Ramos (cell line): Measurements from ENCODE around the gene EXOC7.

Experiments
- in situ Hi-C: fragments of 300-500 bp; cut with MboI; formaldehyde crosslinking; loops from one replicate; pipeline ENCODE4 v1.14.3; 2022; ENCODE audit warnings: low sequenced_read_pairs; ENCODE audit not compliant: unreplicated experiment

EXOC7 gene

DNA sequence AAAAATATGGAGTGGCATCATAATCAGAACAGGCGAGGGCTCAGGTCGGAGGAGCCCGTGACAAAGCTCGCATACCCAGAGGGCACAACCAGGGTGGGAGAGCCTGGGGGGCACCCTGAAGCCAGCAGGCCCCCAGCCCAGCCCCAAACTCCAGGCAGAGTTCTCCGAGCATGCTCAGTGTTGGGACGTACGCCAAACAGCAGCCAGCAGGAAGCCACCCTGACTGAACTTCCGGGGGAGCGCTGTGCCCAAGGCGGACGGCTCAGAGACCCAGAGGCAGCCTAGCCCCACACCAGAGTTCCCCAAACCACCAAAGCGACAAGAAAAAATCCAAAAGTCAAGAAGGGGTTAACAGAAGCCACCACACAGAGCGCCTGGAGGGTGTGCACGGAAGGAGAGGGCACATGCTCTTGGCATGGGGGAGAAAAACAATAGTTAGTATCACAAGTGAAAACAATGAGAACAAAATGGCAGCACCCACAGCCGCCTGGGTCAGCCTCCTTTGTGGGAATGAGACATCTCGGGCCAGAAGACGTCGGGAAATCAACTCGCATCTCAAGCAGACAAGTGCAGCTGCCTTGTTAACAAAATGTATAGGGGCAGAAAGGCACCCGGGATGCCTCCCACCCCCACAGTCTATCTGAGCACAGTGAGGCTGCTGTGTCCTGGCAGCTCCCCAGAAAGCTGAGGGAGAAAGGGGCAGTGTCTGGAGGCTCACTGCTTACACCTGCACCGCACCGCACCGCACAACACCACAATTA, 11.9 kb downstream of the EXOC7 start:
- in situ Hi-C loops, result no loop called here

DNA sequence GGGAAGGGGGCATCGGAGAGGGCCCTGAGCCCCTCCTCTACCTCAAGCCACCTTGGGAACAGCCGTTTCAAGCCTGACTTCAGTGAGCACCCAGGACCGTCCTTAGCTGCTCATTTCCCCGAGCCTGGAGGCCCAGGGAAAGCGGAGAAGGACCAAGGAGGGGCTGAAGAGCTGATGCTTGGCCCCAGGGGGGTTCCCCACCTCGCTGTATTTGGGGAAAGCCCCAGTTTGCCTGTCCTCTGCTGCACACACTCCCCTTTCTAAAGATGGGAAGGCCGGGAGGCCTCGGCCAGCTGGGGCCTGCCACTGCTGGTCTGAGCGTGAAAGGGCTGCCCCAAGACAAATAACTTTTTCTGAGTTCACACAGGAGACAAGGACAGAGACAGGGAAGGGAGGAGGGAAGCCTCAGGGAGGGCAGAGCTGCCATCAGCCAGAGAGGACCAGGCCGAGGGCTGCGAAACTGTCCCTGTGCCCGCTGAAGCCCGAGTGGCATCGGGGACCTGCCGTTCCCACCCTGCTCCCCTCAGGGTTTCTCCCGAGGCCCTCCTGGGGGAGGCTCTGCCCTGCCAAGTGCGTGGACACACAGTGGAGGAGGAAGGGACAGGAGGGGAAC, 13.0 kb downstream of the EXOC7 start:
- in situ Hi-C loops, result no loop called here

DNA sequence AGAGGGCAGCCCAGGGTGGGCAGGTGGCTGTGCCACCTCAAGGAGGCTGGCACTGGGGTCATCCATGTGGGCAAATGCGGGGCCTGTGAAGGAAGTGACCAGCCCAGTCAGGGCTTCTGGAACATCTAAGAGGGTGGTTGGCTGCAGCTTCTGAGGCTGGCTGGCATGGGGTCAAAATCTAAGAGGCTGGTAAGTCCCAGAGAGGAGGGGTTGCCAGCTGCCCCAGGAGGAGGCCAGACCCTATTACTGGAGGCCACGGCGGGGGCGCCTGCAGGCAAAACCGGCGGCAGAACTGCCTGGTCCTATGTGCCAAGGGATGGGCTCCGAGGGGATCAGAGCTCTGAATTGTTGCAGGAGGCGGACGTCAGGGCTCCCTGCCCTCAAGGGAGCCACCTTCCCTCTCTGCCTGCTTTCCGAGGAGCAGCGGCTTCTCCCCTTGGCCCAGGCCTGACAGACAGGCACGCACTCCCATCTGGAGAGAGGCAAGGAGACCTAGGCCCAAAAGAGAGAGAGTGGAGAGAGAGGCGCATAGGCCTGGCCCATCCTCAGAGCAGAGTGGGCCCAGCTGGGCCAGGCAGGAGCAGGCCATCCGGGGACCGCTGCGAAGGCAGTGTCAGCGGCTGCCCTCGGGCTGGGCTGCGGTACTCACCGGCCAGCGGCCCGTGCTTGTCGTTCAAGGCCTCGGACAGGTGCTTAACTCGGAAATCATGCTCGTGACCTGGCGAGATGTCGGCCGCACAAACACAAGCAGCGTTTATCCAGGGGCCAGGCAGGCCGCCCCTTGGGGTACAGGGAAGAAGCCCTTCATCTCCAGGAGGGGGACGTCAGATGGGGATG, 13.7 kb downstream of the EXOC7 start:
- in situ Hi-C loops, result no loop called here

DNA sequence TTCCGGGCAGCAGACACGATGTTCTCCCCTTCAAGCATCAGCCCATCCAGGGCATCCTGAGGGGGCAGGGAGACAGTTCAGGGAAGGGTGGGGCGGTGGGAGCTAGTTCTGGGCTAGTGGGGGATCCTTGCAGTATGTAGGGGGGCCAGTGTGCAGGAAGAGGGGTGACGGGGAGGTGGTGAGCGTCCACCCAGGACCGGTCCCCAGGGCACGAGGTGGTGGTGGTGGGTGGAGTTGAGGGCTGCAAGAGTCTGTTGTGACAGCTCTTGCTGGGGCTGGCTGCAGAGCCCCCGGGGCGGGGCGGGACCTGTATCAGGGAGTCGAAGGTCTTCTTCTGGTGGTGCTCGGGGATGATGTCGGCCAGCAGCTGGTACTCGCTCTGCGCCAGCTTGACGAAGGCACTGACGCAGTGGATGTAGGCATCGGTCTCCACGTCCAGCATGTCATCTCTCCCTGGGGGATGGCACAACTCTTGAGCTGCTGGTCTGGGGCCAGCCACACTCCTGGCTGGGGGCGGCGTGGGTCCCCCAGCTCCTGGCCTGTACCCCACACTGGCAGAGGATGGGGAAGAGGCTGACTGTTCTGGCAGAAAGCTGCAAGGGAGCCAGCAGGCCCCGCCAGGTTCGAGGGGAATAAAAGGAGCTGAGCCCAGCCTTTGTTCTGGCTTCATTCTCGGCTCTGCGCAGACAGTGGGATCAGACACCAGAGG, 14.6 kb downstream of the EXOC7 start:
- in situ Hi-C loops, result no loop called here

DNA sequence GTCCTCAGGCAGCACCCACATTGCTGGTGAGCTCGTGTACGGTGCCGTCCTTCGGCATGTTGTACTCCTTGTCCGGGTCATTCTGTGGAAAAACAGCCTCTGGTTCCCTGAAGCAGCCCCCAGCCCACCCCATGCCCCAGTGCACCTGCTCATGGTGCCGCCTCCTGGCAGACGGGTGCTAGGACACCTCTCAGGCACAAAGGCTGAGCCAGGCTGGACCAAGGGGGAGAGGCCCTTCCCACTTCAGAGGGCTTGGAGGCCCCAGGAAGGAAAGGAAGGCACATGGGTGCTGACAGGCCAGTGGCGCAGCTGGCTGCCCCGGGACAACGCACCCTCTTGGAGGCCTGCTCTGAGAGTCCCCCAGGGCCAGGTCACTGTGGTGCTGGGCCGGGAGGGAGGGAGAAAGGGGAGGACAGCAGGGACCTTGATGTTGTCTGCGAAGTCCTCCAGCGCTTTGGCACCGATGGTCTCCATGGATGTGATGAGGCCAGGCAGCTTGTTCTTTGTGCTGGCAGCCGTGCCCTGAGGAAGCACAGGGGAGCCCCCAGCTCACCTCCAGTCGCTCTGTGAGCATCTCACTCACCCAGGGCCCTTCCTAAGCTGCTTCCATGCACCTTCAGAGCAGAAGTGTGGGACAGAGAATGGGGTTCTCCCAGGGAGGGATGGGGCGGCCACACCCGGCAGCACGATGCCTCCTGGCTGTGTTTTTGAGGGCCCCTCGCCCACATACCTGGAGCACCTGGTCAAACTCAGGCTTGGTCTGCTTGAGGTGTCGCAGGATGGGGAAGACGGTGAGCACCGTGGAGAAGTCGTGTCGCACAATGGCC, 15.3 kb downstream of the EXOC7 start:
- in situ Hi-C loops, result no loop called here

DNA sequence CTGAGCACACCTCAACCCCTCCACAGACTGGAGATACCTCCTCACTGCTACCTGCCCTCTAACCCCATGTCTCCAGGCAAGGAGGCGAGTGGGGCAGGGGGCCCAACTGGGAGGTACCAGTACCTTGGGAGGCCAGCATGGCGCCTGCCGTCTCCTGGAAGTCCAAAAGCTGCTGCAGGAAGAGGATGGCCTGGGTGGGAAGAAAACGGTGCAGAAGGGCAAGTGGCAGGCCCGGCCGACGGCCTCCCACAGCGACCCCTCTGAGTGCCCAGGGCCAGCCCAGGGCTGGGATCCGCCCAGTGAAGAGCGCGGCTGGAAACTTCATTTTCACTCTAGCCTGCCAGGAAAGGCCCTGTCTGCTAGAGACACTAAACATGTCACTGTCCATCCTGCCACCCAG, 16.1 kb downstream of the EXOC7 start:
- in situ Hi-C loops, result no loop called here

DNA sequence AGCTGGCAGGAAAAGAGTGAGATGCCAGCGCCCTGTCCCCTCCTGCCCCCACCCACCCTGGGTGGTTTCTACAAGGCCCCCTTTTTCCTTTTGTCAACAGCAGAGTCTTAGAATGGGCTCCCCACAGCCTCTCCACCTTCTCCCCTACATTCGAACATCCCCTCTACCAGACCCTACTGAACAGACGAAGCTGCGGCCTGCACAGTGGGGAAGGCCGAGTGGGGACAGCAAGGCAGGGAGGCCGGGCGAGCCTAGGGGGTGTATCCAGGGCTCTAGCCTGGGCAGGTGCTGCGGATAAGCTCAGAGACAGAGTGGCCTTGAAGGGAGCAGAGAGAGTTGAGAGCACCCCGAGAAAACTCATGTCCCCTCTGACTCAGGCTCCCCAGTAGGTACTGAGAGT, 17.2 kb downstream of the EXOC7 start:
- in situ Hi-C loops, result no loop called here

DNA sequence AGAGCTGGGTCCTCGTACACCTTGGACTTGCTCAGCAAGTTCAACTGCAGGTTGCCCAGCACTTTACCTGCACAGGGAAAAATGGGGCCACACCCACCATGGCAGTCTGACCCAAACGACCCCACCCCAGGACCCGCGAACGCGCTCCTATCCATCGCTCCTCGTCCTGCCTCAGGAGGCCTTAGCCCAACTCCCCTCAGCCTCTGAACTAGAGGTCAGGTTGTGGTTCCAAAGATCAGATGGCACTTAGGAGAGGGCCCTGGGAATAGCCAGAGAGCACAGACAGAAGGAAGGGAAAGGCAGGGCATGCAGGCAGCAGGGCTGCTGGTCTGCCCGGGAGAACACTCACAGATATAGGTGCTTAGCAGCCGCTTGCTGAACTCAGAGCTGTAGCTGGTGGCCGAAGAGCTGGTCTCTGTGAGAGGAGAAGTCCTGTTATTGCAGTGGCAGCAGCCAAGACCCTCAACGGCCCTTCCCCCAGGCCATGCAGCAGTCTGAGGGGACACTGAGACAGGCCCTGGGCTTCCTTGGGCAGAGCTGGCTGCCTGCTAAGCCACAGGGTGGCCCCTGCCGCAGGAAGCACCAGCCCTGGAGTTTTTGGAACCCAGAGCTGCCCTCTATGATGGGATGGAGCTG, 17.7 kb downstream of the EXOC7 start:
- in situ Hi-C loops, result no loop called here

DNA sequence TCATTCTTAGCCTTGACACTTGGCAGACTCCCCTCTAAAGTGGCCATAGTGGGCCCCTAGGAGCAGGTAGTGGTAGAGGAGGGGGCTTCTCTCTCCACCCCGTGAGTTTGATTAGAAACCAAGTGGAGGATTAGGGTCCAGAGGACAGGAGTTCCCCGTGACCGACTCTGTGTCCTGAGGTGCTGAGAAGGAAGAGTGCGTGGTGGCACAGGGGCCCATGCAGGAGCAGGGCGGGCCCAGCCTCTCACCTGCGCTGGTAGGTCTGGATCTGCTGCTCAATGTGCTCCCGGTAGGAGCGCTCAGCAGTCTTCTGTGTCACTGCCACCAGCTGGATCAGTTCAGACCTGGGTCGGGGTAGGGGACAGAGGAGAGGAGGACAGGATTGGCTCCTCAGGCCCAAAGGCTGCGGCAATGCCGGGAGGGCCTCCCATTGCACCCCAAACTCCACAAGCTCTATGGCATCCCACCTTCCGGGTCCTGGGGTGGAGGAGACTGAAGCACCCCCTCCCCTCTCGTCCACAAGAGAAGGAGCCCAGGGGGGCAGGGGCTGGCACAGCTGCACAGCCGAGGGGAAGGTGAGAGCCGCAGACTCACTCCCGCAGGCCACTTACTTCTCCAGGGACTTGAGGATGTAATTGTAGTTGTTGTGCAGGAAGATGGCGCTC, 18.4 kb downstream of the EXOC7 start:
- in situ Hi-C loops, result no loop called here

DNA sequence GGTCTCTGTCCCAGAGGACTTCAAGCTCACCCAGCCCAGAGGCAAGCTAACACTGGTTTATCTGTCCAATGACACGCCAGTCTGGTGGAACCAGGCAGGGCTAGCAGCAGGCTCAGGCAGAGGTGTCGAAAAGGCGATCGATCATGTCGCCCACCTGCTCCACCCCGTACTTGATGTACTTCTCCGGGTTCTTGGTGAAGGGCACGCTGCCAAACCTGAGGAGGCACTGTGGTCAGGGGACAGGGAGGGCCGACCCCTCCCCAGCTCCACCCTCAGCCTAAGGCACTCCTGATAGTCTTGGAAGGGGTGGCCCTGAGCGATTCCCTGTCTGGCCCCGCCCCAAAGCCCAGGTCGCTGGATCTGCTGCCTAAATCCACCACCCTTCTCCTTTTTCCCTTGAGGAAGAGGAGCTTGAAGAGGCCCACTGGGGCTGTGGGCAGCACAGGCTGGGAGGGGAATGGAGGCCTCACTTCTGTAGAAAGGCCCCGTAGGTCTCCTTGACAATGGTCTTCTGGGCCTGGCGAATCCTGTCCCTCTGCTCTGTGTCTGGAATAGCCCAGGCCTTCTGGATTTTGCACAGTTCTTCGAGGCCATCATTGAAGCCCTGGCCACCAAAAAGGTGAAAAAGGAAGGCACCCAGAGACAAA, 19.9 kb downstream of the EXOC7 start:
- in situ Hi-C loops, result no loop called here

DNA sequence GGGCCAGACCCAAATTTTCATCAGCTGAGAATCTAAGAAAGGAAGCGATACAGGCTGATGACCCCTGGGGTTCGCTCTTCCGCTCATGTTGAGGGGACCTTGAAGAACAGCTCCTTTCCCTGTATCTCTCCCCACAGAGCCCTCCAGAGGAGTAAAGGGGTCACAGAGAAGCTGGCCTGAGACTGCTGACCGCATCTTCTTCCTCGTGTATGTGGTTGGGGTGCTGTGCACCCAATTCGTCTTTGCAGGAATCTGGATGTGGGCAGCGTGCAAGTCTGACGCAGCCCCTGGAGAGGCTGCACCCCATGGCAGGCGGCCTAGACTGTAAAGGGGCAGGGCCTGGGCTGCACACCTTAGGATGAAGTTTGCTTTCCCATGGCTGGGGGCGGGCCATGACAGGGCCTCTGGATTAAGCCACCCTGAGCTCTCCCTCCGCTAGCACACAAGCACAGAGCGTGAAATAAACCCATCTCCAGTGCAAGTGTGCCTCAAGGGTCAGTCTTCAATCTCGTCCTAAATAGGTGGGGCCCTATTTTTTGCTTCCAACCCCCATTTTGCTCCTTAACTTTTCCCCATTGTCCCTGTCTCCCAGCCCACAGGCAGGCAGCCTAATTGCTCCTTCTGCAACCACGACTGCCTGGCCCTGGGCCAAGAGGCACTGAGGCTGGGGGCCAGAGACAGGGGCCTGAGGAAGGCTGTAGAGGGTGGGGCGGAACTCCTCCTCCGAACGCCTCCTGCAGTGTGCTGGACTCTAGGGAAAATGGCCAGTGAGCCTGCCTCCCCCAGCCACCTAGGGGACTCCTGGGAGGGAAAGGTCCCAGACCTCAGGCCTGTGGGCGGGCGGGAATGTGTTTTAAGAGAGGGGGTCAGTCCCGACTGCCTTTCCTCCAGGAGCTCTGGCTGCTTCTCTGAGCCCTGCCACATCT, 21.0 kb downstream of the EXOC7 start:
- in situ Hi-C loops, result no loop called here

DNA sequence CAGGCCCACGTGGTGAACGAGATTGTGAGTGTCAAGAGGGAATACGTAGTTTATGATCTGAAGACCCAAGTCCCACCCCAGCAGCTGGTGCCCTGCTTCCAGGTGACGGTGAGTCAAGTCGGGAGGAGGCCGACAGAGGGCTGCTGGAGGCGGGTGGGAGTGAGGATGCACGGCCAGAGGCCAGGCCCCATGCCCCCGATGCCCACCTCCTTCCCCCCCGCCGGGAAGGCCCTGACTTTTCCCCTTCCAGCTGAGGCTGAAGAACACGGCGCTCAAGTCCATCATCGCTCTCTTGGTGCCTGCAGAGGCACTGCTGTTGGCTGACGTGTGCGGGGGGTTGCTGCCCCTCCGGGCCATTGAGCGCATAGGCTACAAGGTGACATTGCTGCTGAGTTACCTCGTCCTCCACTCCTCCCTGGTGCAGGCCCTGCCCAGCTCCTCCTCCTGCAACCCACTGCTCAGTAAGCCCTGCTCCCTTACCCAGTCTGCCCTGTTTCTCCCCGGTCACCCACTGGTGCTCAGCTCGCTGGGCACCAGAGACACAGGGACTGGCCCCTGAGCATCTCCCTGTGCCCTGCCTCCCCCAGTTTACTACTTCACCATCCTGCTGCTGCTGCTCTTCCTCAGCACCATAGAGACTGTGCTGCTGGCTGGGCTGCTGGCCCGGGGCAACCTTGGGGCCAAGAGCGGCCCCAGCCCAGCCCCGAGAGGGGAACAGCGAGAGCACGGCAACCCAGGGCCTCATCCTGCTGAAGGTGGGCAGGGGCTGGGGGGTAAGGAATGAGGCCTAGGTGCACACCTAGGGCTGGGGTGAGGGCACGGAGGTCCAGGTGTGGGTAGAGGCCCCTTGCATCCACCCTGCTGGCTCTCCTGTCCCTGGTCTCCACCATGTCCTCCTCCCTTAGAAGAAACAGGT, 22.0 kb downstream of the EXOC7 start:
- in situ Hi-C loops, result no loop called here

DNA sequence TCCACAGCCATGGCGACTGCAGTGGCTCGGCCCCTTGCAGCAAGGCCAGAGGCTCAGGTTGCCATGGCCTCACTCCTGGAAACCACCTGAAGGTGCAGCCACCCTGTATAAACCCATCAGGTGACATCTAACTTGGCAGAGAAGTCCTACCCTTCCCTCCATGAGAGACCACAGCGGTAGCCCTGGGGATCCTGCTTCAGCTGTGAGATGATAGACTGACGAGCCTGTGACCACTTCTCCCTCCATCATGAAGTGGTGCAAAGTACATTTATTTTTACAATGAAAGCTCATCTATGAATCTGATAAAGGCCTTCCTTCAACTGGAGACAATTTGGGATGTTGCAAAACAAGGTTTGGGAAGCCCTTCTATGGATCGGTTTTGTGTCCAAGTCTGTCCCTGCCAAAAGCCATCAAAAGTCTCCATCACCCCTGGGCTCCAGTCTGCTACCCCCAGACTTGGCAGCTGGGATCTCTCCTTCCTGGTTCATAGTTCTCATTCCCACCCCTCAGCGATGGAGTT, 22.8 kb downstream of the EXOC7 start:
- in situ Hi-C loops, result no loop called here

DNA sequence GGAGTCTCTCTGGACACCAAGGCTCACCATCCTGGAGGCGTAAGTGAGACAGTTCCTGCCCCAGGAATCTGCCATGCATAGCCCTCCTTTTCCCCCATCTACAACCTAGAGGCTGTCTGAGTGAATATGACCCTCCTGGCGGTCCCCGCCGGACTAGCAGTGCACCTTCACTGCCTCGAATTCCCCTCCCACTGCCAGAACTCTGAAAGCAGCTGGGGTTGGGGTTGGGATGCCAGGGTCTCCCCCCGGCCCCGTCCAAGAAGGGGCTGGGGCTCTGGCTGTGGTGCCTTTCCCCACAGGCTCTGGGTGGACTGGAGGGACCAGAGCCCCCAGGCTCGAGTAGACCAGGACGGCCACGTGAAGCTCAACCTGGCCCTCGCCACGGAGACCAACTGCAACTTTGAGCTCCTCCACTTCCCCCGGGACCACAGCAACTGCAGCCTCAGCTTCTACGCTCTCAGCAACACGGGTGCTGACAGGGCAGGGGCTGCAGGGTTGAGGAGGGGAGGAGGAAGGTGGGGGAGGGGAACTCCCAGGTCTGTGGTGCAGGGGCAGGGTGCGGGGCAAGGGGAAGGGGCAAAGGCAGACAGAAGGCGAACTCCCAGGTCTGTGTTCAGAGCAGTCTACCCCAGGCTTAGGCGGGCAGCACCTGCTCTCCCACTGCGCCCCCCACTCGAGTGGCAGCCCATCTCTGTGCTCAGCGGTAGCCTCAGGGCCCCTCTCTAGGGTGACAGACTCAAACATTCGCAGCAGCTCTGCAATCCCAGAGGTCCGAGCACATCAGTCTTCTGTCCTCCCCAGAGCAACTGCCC, 23.4 kb downstream of the EXOC7 start:
- in situ Hi-C loops, result no loop called here

DNA sequence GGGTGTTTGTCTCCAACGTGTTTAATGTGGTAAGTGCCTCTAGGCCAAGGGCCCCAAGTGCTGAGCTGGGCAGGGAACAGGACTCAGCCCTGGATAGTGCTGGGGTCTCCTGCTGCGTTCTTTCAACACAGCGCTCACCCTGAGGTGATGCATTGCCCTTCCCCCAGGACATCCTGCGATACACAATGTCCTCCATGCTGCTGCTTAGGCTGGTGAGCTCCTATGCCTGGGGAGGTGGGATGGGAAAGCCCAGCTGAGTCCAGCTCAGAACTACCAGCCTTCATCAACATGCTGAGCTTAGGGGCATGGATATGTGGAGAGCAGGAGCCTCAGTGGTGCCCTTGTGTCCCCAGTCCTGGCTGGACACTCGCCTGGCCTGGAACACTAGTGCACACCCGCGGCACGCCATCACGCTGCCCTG, 24.0 kb downstream of the EXOC7 start:
- in situ Hi-C loops, result no loop called here
